Esophagus muscularis mucosa (tissue), 4 donors: ENCODE data around the gene SMIM29. TPM values are rescaled to one million over a fixed set of nuclear protein-coding genes. Genes with fewer than 3 reads are reported as not detected.

ENCODE experiments used
- DNase-seq: peaks from one replicate; pipeline ENCODE4 v3.0.0-alpha.2; 2017; ENCODE audit errors: extremely low spot score
- H3K27ac ChIP-seq, 4 donors: fragments of 200-600 bp; sonication (generic); replicated peaks in 1 of 4; 1 replicate in 3 of 4; 2 replicates in 1 of 4; pipeline ENCODE4 v1.5.1; 2016 to 2019; ENCODE audit warnings: mild to moderate bottlenecking in 1 of 4
- H3K27me3 ChIP-seq, 4 donors: fragments of 200-600 bp; sonication (generic); one replicate each; pipeline versions ENCODE4 v1.5.1 to v1.6.0; 2016 to 2019
- H3K36me3 ChIP-seq, 4 donors: fragments of 200-600 bp; sonication (generic); one replicate each; pipeline ENCODE4 v1.5.1; 2016 to 2019
- H3K4me1 ChIP-seq, 4 donors: fragments of 200-600 bp; sonication (generic); one replicate each; pipeline ENCODE4 v1.5.1; 2016 to 2019
- H3K4me3 ChIP-seq, 4 donors: fragments of 200-600 bp; sonication (generic); 1 replicate in 2 of 4; 2 replicates in 2 of 4; pipeline ENCODE4 v1.5.1; 2016 to 2019; ENCODE audit warnings: mild to moderate bottlenecking in 4 of 4, moderate library complexity in 1 of 4
- H3K9me3 ChIP-seq, 4 donors: fragments of 200-600 bp; sonication (generic); 1 replicate in 3 of 4; 2 replicates in 1 of 4; pipeline ENCODE4 v1.5.1; 2016 to 2019
- EP300 ChIP-seq: sonication (generic); formaldehyde crosslinking; IDR thresholded peaks from one replicate; pipeline ENCODE4 v1.6.1; 2017; ENCODE audit warnings: antibody characterized with exemption
- POLR2A ChIP-seq: fragments of 450-650 bp; IDR thresholded peaks from one replicate; pipeline ENCODE4 v1.6.1; 2017; ENCODE audit warnings: antibody characterized with exemption, moderate library complexity, mild to moderate bottlenecking, low read depth
- POLR2AphosphoS5 ChIP-seq, 2 donors: sonication (generic); formaldehyde crosslinking; IDR thresholded peaks; one replicate each; pipeline ENCODE4 v1.6.1; 2017; ENCODE audit warnings: antibody characterized with exemption in 2 of 2
- WGBS: methylation state at CpG from one replicate; pipeline ENCODE4 v1.1.5; 2018; 5-methylcytosine and 5-hydroxymethylcytosine counted together
- intact Hi-C: fragments of 100-400 bp; cut with DNase I; formaldehyde crosslinking; loops from one replicate; pipeline ENCODE4 v1.15.1; 2023
- total RNA-seq, 4 donors: library from RNA; depleted of rRNA; stranded (reverse); fragments of >200 nt; gene quantifications; one replicate each; pipeline versions ENCODE4 v1.1.0 to v1.2.1, GENCODE V29; 2016
- TF ChIP-seq, protein P1 (sequence below), 3 experiments: fragments of 200-600 bp in 2 of 3; fragments of 450-650 bp in 1 of 3; sonication (generic) in 2 of 3; IDR thresholded peaks; one replicate each; pipeline ENCODE4 v1.5.1; 2017 to 2019; ENCODE audit warnings: antibody characterized with exemption in 3 of 3, mild to moderate bottlenecking in 2 of 3, moderate library complexity in 1 of 3

The SMIM29 gene
- total RNA-seq, 4 donors from 2014 or later = 21.2 to 26.3 (median 23.4) TPM

DNA sequence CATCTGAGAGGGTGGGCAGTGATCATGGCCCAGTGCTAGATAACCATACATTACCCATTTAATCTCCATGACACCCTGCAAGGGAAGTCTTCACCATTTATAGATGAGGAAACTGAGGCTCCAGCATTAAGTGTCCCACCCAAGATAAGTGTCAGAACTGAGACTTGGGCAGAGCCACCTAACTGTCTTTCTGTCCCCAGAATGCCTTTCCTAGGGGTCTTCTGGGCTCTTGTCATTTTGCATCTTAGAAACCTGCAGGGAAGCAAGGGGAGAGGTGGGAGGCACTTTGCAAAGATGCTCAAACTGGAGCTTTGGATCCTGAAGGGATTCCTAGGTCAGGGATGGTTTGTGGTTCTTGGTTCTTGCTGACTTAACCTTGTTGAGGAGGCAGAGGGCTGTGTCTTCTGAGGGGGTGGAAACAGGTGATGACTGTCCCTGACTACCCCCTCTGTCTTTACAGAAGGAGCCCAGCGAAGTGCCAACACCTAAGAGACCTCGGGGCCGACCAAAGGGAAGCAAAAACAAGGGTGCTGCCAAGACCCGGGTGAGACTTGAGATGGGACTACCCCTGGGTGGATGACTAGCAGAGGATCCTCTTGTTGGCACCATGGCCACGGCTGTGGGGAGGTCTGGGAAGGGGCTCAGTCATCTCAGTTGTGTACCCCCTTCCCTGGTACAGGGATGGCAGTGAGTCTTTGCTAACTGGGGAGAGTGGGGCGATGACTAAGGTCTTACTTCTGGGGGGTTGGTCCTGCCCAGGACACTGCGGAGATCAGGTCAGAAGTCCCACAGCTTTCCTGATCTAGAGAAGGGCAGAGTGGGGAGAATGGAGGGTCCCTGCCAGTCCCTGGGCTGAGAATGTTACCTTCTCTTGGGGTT, 6.3 kb downstream of the SMIM29 start:
- Histone ChIP-seq H3K27me3 (no peaks in the 10 kb centered on the region), H3K36me3 (peaks cover 6 to 22% (median 18%) of the 10 kb centered on the region in 4 donors), H3K9me3 (no peaks in the 10 kb centered on the region), H3K4me1 (peaks cover 26 to 48% (median 38%) of the 10 kb centered on the region in 4 donors), H3K4me3 (no peak overlapping the region), H3K27ac (no peak overlapping the region)
- peak; percentile 85 for DNase-seq
- 78% methylated on average over 5 of the region's 7 CpGs for WGBS
- TF ChIP-seq, protein P1, sequence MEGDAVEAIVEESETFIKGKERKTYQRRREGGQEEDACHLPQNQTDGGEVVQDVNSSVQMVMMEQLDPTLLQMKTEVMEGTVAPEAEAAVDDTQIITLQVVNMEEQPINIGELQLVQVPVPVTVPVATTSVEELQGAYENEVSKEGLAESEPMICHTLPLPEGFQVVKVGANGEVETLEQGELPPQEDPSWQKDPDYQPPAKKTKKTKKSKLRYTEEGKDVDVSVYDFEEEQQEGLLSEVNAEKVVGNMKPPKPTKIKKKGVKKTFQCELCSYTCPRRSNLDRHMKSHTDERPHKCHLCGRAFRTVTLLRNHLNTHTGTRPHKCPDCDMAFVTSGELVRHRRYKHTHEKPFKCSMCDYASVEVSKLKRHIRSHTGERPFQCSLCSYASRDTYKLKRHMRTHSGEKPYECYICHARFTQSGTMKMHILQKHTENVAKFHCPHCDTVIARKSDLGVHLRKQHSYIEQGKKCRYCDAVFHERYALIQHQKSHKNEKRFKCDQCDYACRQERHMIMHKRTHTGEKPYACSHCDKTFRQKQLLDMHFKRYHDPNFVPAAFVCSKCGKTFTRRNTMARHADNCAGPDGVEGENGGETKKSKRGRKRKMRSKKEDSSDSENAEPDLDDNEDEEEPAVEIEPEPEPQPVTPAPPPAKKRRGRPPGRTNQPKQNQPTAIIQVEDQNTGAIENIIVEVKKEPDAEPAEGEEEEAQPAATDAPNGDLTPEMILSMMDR (IDR thresholded peaks at IDR 0.05) = no peak
- TF ChIP-seq POLR2A (no peak), POLR2AphosphoS5 (IDR thresholded peaks at IDR 0.05) (no peak), EP300 (no peak)
- intact Hi-C loops = loop anchor here (10.0 kb wide), 1 partner anchor 362 kb away; no protein-coding TSS in a partner anchor

GRCh38 chr6:34241351-34242215, 7.2 kb downstream of the SMIM29 start:
- intact Hi-C loops = loop anchor here (10.0 kb wide), 1 partner anchor 363 kb away; no protein-coding TSS in a partner anchor
- Histone ChIP-seq H3K36me3 (peaks cover 6 to 22% (median 18%) of the 10 kb centered on the region in 4 donors), H3K4me1 (peaks cover 25 to 42% (median 34%) of the 10 kb centered on the region in 4 donors), H3K9me3 (no peaks in the 10 kb centered on the region), H3K4me3 (no peak overlapping the region), H3K27me3 (no peaks in the 10 kb centered on the region), H3K27ac (no peak overlapping the region)
- 95% methylated on average over 12 of the region's 13 CpGs for WGBS
- no peak for TF ChIP-seq POLR2A
- peak; percentile 12 for DNase-seq

DNA sequence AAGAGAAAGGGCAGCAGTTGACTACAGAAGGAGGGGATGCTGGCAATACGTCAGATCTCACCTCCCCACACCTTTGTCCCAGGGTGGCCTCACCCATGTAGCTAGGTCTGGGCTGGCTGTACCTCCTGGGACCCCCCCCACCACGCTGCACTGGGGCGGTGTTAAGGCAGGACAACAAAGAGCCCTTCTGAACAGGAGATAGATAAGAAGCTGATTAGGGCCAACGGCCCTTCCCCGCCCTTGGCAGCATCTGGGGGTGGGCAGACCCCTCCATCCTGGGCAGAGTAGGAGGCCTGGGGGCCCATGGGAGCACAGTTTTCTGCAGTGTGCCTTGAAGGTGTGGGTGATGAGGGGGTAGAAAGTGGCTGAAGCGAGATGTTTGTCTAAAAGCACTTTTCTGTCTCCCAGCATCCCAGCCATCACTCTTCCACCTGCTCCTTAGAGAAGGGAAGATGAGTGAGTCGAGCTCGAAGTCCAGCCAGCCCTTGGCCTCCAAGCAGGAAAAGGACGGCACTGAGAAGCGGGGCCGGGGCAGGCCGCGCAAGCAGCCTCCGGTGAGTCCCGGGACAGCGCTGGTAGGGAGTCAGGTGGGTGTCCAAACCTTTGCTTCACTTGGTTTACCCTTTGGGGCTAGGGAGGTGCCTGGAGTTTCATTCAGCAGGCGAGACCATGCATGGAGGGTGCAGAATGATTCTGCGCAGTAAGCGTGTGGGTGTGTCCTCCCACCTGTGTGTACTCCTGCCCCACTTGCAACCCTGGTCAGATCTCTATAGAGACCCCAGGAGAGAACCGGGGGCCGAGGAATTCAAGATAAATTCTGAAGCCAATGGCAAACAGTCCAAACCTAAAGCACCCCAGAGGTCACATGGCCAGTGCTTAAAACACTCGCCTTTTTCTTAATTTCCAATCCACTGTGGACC, 8.2 kb downstream of the SMIM29 start:
- peak; percentile 86 for DNase-seq
- intact Hi-C loops = loop anchor here (10.0 kb wide), 1 partner anchor 364 kb away; no protein-coding TSS in a partner anchor

GRCh38 chr6:34239893-34240292, 8.9 kb downstream of the SMIM29 start:
- H3K27me3 ChIP-seq = no peaks in the 10 kb centered on the region
- no peak overlapping the region for H3K27ac ChIP-seq
- peaks cover 34 to 49% (median 42%) of the 10 kb centered on the region in 4 donors for H3K4me1 ChIP-seq
- no peaks in the 10 kb centered on the region for H3K9me3 ChIP-seq
- DNase-seq = no peak
- 96% methylated on average over 2 of the region's 2 CpGs for WGBS
- TF ChIP-seq POLR2A = no peak
- TF ChIP-seq EP300 = no peak
- no peak for TF ChIP-seq POLR2AphosphoS5 (IDR thresholded peaks at IDR 0.05)
- TF ChIP-seq, protein P1 (IDR thresholded peaks at IDR 0.05) = no peak
- H3K4me3 ChIP-seq = no peak overlapping the region
- H3K36me3 ChIP-seq = peaks cover 6 to 22% (median 18%) of the 10 kb centered on the region in 4 donors
- intact Hi-C loops = loop anchor here (10.0 kb wide), 1 partner anchor 365 kb away; no protein-coding TSS in a partner anchor

More for the DNA sequence above, 8.2 kb downstream of the SMIM29 start:
- Histone ChIP-seq H3K27me3 (no peaks in the 10 kb centered on the region), H3K4me3 (no peak overlapping the region), H3K4me1 (peaks cover 34 to 50% (median 41%) of the 10 kb centered on the region in 4 donors), H3K9me3 (no peaks in the 10 kb centered on the region), H3K36me3 (peaks cover 6 to 22% (median 18%) of the 10 kb centered on the region in 4 donors), H3K27ac (no peak overlapping the region)
- TF ChIP-seq POLR2AphosphoS5 (IDR thresholded peaks at IDR 0.05) (no peak), POLR2A (no peak), EP300 (no peak)
- TF ChIP-seq, protein P1 (IDR thresholded peaks at IDR 0.05) = no peak
- 91% methylated on average over 15 of the region's 22 CpGs for whole genome bisulfite sequencing
